ENCODE measurements around the gene IQCM.

IQCM gene

DNA sequence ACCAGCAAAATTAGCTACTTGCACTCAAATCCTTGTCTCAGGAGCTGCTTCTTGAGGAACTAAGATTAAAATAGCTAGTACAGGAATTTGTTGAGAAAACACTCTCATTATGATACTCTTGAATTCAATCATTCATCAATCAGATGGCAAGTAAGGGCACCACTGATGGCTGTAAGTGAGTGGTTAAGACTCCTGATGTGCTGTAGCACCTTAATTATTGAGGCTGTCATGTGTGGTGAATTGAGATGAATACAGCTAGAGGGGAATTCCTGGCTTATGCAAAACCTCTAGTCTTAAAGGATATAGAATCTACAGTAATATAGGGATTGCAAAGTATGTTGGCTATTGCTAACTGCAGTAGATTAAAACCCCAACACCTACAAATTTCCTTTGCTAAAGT is 509.1 kb downstream of the IQCM start:
- DNase-seq (ENCODE audit: low read depth, low spot score), result no peak
